RCC 7860 (cell line): ENCODE results near the gene TBC1D32.
"Not testable (repeated sequence)": the region's sequence is repeated elsewhere in the genome, so short reads cannot be mapped to it uniquely, and the experiment has no call there.

Experiments
- DNase-seq: peaks from one replicate; pipeline ENCODE4 v3.0.0-alpha.2; 2015; ENCODE audit warnings: low spot score
- FAIRE-seq: peaks from 2 replicates; lab custom pipeline; 2012; peaks lifted over from hg19 to GRCh38; lab: Jason Lieb, UNC

The TBC1D32 gene, protein sequence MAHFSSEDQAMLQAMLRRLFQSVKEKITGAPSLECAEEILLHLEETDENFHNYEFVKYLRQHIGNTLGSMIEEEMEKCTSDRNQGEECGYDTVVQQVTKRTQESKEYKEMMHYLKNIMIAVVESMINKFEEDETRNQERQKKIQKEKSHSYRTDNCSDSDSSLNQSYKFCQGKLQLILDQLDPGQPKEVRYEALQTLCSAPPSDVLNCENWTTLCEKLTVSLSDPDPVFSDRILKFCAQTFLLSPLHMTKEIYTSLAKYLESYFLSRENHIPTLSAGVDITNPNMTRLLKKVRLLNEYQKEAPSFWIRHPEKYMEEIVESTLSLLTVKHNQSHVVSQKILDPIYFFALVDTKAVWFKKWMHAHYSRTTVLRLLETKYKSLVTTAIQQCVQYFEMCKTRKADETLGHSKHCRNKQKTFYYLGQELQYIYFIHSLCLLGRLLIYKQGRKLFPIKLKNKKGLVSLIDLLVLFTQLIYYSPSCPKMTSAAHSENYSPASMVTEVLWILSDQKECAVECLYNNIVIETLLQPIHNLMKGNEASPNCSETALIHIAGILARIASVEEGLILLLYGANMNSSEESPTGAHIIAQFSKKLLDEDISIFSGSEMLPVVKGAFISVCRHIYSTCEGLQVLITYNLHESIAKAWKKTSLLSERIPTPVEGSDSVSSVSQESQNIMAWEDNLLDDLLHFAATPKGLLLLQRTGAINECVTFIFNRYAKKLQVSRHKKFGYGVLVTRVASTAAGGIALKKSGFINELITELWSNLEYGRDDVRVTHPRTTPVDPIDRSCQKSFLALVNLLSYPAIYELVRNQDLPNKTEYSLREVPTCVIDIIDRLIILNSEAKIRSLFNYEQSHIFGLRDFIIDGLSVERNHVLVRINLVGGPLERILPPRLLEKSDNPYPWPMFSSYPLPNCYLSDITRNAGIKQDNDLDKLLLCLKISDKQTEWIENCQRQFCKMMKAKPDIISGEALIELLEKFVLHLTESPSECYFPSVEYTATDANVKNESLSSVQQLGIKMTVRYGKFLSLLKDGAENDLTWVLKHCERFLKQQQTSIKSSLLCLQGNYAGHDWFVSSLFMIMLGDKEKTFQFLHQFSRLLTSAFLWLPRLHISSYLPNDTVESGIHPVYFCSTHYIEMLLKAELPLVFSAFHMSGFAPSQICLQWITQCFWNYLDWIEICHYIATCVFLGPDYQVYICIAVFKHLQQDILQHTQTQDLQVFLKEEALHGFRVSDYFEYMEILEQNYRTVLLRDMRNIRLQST

DNA sequence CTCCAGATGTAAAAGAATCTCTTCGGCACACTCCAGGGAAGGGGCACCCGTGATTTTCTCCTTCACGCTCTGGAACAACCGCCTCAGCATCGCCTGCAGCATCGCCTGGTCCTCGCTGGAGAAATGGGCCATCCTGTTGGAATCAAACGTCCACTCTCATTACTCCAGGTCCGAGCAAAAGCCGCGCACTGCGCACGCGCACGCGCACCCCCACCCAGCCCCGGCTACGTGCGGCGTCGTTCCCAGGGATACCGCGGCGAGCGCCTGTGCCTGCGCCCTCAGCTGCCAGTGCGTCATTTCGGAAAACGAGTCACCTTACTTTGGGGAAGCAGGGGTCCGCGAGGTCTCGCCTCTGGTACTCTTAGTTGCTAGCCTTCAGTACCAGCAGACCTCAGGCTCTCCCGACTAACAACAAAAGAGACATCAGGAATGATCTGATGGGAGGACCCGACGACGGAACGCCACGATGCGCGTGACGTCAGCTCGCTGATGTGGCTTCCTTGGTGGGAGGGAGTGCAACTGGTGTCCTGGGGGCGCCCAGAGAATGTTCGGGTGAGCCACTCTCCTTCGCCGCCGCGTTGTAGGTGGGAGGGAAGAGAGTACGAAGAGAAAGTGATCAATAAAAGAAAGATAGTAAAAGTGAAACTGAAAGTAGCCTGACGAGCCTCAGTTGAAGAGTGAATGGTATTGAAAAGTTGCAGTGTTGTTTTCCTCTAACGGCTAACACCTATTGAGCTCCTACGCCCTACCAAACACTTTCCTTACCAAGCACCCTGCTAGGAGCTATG lies at the start of gene TBC1D32:
Gene TBC1D32, minus strand, starts transcription at position 182 of the 788 bp plus-strand sequence. Its CDS starts 50 bp downstream, at position 132.
- no peak for FAIRE-seq
- DNase-seq, result peak; percentile 72

DNA sequence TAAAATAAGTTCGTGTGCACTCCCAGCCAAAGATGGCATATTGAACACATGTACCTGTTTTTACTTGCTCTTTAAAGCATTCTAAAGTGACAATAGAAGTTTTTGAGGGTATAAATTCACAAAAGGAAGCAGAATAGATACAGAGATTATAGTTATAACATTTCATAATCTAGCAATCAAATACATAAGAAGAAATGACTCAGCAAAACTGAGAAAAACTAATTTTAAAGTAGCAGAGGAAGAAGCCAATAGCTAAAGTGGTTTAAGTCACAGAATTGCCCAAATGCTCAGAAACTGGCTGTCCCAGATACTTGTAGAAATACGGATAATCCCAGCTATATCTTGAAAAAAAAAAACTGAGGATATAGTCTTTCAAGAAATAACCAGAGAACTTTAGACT lies 49.2 kb upstream of the TBC1D32 start:
- DNase-seq (no peak), FAIRE-seq (no peak)

DNA sequence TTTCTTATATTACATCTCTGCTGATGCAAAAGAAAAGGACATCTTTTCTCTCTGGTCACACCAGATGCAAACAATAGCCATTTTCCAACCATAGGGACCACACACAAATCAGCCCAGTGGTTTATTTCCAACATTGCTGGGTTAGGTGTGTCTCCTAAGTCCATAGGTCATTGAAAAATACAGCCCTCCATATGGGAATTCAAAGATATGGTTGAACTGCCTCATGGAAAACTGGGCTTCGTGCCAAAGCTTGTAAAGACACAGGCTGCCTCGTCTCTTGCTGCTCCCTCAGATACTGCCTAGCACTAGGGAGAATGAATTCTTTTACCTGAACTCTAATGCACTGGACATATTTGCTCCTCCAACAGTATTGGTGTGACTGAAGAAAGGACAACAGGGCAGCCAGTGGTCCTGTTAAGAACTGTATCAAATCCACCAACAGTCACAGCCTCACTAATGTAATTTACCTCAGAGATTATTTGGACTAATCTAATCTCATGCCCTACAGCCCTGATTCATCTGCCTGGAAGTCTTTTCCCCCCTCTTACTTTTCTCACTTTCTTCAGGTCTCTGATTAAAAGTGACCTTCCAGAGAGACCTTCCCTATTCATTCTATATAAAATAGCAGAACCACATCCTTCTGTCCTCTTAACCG lies 48.3 kb upstream of the TBC1D32 start:
- FAIRE-seq (no peak), DNase-seq (no peak)

DNA sequence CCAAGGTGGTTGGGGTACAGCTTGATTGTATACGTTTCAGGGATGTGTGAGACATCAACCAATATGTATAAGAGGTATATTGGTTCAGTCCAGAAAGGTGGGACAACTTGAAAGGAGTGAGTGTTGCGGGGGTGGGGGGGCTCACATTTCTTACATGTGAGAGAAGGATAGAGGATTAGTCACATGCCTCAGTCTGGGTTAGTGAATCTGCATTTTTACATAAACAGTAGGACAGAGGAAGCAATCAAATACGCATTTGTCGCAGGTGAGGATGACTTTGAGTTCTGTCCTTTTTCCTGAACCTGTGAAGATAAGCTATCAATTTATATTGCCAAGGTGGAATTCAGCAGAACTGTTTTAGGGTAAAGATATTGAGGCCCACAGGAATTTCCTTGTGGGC lies 42.1 kb upstream of the TBC1D32 start:
- FAIRE-seq, result no peak
- DNase-seq, result no peak

DNA sequence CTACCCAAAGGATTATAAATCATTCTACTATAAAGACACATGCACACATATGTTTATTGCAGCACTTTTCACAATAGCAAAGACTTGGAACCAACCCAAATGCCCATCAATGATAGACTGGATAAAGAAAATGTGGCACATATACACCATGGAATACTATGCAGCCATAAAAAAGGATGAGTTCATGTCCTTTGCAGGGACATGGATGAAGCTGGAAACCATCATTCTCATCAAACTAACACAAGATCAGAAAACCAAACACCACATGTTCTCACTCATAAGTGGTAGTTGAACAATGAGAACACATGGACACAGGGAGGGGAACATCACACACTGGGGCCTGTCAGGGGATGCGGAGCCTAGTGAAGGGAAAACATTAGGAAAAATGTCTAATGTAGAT lies 39.9 kb upstream of the TBC1D32 start:
- DNase-seq, FAIRE-seq: not testable (repeated sequence)

DNA sequence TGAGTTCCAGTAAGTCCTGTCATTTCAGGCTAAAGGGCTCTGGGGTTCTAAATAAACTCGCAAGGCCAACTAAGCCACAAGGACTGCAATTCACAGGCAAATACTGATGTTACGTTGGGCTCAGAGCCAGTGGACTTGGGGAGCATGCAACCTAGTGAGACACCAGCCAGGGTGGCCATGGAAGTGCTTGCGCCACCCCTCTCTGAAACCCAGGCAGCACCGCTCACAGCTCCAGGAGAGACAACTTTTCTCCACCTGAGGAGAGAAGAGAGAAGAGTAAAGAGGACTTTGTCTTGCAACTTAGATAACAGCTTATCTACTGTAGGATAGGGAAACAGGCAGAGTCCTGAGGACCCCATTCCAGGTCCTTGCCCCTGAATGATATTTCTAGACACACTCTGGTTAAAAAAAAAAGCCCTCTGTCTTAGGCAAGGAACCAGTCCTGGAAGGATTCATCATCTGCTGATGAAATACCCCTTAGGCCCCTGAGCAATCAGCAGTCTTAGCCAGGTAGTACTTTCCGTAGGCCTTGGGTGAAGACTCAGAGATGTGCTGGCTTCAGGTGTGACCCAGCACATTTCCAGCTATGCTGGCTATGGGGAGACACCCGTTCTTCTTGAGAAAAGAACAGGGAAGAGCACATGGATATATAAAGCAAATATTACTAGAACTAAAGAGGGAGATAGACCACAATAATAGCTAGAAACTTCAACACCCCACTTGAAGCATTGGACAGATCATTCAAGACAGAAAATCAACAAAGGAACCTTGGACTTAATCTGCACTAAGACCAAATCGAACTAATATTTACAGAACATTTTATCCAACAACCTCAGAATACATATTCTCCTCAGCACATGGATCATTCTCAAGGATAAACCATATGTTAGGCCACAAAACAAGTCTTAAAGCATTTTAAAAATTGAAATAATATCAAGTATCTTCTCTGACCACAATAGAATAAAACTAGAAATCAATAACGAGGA lies 31.5 kb upstream of the TBC1D32 start:
- DNase-seq, result no peak
- no peak for FAIRE-seq

DNA sequence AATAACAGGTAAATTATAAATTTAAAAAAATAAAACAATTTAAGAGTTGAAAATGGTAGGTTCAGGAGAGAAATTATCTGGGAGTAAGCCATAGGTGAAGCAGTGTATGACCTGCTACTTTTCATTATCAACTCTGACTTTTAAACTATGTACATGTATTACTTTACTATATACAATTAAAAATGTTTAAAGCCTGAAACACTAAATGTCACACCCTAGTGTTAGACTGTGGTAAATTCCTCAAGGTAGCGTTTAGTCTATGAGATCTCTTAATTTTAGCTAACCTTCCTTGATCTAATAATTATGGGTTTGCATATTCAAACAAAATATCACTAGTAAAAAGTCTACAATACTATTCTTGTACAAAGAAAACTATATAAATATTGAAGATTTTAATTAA lies 22.3 kb upstream of the TBC1D32 start:
- FAIRE-seq, result no peak
- no peak for DNase-seq

DNA sequence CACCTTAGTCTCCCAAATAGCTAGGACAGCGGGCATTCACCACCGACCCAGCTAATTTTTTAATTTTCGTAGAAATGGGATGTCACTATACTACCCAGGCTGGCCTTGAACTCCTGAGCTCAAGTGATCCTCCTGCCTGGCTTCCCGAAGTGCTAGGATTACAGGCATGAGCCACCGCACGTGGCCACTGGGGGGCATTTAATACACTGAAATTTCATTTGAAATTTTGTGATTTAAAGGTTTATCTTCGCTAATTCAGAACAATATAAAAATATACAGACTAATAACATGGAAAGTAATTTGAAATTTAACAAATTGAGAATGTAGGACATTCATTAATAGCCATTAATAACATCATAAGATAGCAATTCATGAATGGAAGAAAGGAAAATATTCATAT lies 20.5 kb upstream of the TBC1D32 start:
- no peak for FAIRE-seq
- no peak for DNase-seq

DNA sequence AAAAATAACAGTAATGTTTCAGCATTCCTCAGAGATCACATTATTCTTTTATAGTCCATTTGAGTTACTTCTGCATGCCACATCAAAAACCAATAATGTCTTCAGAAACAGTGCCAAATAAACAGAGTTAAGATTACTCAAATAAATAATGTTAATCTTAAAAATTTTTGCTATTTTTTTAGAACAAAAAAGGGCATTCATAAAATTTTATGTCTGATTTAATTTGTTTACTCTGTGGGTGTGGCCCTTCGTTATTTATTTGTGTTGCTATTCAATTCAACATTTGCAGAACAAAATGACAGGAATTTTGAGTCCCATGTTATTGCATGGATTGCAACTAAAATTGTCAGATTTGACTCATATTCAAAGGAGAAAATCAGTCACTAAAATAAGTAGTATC lies 18.7 kb upstream of the TBC1D32 start:
- FAIRE-seq, result no peak
- no peak for DNase-seq

DNA sequence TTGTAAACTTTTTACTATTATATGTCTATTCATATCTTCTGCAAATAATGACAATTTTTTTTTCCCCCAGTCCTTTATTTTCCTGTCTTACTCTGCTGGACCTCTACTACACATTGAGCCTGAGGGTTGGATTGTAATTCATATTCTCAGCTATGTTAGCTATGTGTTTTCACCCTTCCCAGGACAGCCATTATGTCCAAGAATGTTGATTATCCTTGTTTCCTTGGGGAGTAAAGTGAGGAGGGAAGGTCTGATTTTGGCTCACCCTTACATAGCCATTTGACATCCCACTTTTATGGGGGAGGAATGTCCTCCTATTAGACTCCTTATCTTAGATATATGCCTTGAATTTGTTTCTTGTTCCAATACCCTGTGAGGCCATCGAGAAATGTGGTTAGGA lies 17.6 kb upstream of the TBC1D32 start:
- DNase-seq (no peak), FAIRE-seq (no peak)

DNA sequence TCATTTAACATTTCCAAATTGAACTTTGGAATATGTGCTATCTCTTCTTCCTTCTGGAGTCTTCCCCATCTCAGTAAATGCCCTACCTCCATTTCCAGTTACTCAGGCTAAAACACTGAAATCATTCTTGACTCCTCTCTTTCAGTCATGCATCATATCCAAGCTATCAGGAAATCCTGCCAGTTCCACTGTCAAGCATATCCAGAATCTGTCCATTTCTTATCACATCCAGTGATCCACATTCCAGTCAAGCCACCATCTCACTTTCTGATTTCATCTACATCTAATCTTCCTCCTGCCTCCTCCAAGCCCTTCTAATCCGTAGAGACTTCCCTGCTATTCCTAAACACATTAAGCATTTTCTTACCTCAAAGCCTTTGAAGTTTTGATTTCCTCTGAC lies 15.3 kb upstream of the TBC1D32 start:
- FAIRE-seq, result no peak
- DNase-seq, result no peak

DNA sequence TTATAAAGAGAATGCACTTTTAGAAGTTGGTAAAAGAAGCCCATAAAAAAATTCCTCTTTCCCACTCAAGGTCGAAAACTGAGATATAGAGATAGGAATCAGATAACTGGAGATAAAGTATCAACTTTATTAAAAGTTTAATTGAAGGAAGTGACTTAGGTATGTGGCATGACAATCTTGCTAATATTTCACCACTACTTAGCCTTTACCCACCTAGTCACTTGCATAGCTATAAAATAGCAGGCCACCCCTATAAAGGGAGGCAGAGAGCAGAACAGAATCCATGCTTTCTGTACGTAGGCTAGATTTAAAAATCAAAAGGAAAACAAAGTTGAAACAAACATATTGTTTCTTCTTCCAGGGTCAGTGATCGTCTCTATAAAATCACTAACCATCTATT lies 13.2 kb upstream of the TBC1D32 start:
- FAIRE-seq, result no peak
- no peak for DNase-seq

DNA sequence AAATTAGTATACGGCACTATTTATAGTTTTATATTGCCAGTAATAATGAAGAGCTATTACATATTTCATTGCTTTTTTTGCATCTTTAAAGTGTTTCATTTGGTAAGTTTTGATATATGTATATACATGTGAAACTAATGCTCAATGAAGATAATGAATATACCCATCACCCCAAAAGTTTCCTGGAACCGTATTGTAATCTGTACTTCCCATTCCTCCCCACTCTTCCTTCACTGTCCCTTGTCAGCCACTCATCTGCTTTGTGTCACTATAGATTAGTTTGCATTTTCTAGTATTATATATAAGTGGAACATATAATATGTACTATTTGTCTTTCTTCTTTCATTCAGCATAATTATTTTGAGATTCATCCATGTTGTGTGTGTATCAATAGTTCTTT lies 10.3 kb upstream of the TBC1D32 start:
- no peak for DNase-seq
- FAIRE-seq, result no peak

DNA sequence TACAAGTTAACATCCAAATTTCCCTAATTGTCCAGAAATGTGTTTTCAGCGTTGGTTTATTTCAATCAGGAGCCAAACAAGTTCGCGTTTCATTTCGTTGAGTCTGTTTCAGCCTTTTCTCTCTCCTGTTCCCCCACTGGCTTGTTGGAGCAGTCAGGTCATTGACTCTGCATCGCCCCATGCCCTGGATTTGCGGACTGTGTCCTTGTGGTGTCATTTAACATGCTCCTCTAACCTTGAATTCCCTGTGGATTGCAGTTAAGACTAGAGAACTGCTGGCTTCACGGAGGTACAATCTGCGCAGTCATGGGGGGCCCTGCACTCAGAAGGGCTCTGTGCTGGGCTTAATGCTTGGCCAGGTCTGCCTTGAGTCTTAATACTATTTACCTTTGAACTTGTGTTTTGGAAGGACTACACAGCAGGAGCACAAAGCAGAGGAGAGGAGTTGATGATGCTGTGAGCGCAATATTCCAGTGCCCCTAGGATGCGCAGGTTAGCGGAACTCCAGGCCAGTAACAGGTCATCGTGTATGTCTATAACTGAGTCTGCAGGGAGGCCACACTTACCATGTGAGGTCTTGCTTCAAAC lies 5.5 kb upstream of the TBC1D32 start:
- no peak for DNase-seq
- no peak for FAIRE-seq

DNA sequence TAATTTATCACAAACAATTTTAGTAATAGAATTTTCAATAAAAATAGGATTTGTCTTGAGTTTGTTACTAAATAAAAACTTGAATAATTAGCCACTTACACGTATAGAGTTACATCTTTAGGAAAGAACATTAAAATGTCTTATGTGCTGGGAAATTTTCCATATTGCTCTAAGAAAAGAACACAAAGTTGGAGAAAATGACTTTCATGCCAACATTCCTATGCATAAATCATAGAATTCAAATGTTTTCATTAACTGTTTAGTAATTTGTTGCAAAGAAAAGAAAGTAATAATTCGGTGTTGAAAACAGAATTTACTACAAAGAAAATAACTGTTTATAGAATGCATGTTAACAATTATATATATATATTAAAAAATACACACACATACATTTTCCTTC lies 4.7 kb upstream of the TBC1D32 start:
- FAIRE-seq, result no peak
- DNase-seq, result no peak

DNA sequence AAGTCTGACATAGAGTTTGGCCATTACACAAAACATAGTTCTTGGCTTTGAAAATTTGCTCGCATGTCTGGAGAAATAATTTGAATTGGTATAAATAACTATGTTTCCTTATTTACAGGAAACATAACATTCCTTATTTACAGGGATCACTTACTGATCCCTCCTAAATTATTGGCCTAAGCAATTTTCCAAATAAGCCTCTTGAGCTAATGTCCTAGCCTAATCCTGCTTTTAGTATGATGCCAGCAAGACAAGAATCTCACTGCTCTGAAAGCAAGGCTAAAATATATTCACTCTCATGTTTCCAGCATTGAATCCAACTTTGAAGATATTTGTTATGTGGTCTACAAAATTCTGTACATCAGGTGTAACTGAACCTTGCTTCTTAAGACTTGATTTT lies 4.1 kb upstream of the TBC1D32 start:
- no peak for DNase-seq
- FAIRE-seq, result no peak

DNA sequence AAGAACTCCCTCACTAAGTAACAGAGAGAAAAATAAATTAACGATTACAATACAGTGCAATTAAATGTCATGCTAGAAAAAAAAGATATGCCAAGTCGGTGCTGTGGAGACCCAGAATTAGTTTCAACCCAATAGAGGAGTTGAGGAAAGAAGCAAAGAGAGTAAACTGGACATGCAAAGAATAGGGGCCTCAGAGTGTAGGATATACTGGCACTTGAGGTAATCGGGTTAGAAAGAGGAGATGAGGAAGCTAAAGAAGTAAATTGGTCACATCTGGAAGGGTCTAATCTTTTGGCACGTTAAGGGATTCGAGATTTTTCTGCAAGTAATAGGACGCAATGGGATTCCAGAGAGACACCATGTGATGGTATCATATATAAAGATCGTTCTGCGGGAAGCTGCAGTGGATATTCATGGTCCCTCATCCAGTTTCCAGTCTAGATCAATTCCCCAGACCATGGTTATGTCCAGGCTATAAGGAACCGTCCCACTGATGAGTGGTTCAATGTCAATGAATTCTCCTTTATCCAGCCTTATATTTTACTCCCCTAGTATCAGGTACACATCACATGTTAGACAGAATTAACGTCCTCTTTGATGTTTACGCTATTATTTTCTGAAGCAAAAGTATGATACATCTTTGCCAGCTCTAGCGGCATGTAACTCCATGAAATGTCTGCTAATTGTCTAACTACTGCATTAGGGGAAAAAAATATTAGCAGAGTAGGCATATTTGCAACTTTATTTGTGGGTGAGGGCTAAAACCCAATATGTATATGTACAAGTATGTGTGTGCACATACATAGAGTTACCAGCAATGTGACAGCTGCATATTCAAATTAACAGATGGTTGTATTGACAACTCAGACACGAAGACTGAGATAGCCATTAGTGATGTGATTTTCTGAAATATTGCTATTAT lies 1.1 kb upstream of the TBC1D32 start:
- no peak for DNase-seq
- FAIRE-seq, result no peak
